Measurements from ENCODE around the gene ABRACL.
"Not testable (repeated sequence)": the region's sequence is repeated elsewhere in the genome, so short reads cannot be mapped to it uniquely, and the experiment has no call there.

The ABRACL gene

DNA sequence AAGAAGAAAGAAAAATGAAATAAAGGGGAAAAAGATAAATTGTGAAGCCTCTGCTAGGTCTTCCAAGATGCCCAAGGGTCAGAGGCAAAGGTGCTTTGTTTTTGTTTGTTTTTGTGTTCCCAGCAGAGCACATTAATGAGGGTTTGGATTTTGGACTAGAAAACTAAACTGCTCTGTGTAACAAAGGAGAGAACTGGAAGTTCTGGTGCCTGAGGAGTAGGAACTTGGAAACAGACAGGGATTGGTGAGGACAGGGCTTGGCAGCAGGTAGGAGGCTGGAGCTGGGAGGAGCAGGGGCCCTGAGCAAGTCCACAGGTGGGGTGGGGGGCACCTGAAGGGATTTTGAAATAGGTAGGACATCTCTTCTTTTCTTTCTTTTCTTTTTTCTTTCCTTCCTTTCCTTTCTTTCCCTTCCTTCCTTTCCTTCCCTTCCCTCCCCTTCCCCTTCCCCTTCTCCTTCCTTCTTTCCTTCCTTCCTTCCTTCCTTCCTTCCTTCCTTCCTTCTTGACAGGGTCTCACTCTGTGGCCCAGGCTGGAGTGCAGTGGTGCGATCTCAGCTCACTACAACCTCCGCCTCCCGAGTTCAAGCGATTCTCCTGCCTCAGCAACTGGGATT is 15.3 kb upstream of the ABRACL start:
- DNase-seq, result no peak

DNA sequence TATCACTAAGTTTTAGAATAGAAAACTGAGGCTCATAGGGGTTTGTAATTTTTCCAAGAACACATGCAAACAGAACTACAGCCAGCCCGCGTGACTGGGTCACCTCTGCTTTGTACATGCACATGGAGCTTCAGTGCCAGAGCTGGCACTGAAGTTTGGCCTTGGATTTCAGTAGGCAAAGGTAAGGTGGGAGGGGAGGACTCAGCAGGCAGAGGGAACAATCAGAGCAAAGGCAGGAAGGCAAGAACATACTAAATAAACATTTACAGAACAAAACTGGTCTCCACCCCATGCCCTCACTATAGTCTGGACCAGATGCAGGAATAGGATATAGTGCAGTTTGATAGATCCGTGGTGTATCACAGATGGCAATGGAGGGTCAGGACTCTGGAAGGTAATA is 13.6 kb upstream of the ABRACL start:
- no peak for DNase-seq

- DNase-seq, result no peak
Measured at GRCh38 chr6:139016337-139017213, 12.0 kb upstream of the ABRACL start.

DNA sequence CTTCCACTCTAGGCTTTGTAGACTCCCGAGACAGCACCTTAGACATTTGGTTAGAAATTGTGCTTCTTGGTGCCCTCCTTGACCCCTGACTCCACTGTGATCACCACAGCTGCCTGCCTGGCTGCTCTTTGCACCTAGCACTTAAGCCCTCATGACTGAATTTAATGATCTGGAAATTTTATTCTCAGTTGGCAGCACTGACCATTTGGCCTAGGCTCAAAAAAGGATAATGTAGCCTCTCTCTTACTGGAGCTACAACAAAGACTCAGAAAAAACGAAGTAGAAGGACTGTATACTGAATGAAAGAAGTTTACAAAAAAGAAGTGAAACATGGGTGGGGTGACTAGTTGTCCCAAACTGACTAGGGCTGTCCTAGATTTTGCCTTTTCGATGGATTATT is 11.3 kb upstream of the ABRACL start:
- no peak for DNase-seq

- no peak for DNase-seq
Measured at GRCh38 chr6:139019722-139020121, 8.8 kb upstream of the ABRACL start.

GRCh38 chr6:139020689-139021088 is 7.9 kb upstream of the ABRACL start:
- no peak for DNase-seq

DNA sequence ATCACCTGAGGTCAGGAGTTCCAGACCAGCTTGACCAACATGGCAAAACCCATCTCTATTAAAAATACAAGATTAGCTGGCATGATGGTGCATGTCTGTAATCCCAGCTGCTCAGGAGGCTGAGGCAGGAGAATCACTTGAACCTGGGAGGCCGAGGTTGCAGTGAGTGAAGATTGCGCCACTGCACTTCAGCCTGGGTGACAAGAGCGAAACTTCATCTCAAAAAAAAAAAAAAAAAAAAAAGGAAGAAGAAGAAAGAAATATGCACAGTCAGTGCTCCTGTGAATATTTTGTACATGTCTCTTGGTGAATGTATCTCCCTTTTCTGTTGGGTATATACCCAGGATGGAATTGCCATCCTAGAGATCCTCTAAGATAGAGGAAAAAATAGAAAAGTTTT is 3.1 kb upstream of the ABRACL start:
- not testable (repeated sequence) for DNase-seq

GRCh38 chr6:139027620-139028182 is 844 bp upstream of the ABRACL start:
- peak; percentile 87 for DNase-seq

DNA sequence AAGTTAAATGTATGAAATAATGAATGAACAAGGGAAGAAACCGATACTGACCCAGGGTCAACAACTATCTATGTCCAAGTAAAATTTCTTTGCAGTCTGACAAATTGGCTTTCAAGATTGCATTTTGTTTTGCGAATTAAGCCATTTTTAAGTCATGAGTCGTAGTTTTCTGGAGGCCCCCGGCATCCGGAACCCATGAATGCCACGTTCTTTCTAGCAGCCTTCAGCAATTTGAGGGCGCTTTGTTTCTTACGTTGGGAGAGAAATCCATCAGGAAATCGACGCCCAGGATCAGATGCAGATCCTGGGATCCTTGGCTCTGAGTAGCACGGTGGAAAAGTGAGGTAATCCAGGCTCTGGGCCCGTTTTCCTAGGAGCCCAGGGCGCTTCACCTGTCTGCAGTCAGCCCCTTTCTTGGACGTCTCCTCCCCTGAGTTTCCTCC is 309 bp upstream of the ABRACL start:
- no peak for DNase-seq

DNA sequence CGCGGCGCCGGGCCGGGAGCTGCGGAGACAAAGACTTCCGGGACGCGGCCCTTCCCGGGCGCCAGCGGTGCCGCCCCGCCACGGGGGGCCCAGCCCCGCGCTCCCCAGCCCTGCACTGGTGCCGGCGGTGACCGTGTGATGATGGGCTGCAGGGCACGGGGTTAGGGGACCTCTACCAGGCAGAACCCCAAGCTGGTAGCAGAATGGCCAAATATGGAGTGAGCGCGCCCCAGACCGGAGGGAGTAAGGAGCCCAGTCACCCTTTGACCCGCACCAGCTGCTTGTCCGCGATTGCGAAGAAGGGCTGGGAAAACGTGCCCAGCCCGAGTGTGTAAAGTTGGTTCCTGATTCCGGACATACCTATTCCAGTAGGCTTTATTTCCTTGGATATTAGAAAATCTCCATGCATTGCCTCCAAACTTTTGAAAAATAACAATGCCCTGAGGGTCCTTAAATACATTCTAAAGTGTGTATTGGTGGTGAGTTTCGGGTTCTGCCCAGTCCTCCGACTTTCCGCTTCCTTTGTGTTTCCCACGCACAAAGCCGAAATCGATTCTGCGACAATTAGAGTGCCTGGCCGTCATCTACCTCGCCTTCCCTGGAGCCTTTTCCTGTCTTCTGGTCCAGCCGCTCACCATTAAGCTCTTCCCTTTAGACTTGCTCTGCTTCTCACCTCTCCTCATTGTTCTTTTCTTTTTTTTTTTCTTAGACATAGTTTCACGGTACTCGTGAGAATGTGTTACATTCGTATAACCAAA is 1.1 kb downstream of the ABRACL start:
- DNase-seq, result peak; percentile 45

- DNase-seq, result peak; percentile 18
Measured at GRCh38 chr6:139030228-139030963, 1.9 kb downstream of the ABRACL start.

DNA sequence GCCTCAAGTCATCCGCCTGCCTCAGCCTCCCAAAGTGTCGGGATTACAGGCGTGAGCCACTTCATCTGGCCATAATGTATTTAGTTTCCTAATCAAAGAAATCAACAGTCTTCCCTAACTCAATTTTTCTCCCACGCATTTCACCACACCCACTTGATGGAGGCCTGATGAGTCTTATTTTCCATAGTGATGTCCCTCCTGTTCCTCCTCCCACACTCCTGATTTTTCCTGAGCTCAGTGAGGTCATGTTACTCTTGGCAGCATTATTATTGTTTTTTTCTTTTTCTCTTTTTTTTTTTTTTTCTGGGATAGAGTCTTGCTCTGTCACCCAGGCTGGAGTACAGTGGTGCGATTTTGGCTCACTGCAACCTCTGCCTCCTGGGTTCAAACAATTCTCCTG is 8.9 kb downstream of the ABRACL start:
- DNase-seq, result no peak

DNA sequence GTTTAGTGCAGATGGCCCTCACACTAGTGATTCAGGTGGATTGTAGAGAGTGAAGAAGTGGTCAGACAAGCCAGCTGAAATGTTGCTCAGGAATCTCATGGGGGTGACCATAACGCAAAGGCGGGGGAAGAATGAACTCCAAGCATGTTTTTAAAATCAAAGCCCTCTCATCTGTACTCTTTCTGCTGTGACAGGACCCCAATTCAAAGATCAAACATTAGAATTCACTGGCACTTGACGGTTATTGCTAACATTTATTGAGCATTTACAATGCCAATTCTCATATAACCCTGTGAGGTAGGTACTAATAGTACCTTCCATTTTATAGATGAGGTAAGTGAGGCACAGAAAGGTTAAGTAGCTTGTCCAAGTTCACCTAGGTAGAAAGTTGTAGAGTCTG is 15.7 kb downstream of the ABRACL start:
- DNase-seq, result no peak

DNA sequence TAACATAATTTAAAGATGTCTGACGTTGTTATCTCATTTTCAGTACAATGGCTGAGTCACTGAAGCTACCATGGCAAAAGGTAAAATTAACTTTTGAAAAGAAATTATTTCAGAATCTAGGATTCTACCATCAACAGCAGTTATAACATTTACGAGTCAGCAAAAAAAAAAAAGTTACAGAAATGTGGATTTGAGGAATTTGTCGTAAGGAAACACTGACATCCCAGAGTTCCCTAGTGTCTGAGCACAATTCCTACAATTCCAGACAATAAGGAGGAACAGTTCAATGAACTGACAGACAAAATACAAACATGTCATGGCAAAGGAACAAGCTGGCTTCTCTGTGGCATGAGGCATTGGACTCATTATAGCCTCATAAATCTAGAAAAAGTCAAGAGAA is 19.1 kb downstream of the ABRACL start:
- no peak for DNase-seq

GRCh38 chr6:139048912-139049311 is 20.4 kb downstream of the ABRACL start:
- DNase-seq, result not testable (repeated sequence)

- not testable (repeated sequence) for DNase-seq
Measured at GRCh38 chr6:139050131-139050769, 21.7 kb downstream of the ABRACL start.

DNA sequence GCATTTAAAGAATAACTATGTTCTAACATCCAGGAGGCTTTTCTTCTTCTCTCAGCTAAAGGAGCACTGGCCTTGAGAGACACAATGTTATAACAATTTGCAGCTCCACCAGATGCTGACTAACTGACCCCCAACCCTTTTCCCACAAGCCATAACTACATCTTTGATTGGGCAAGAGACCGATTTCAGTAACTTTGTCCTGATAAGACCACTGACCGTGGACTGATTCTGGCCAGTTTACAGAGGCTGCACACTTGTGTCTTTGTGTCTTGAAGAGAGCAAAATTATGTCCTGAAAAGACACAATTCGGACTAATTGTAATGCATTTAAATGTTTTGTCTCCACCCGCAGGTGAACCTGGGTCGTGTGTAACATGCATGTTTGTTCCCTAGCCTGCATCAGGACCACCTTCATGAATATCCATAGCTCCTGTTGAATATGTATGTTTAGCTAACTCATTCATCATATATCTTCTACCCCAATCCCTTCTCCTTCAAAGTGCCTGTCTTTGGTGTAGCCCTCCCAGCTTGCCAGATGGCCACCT is 22.3 kb downstream of the ABRACL start:
- no peak for DNase-seq

GRCh38 chr6:139051396-139052060 is 23.0 kb downstream of the ABRACL start:
- DNase-seq, result no peak

DNA sequence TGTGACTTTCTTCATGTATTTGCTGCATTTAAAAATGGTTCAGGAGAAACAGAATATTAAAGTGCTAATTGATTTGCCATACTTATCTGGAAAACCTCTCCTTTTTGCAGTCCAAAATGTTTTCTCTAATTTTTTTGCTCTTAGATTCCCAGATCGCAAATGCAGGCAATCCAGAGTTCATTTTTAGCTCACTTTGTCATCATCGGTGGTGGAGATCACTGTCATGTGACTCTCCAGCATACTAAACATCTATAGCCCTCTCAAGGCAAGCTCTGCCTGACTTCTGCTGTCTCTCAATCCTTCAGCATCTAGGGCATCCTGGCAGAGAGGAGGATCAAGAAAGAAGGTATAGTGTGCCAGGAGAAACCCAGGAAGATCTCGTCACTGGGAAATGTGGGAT is 24.8 kb downstream of the ABRACL start:
- no peak for DNase-seq

GRCh38 chr6:139054001-139054400 is 25.5 kb downstream of the ABRACL start:
- DNase-seq, result no peak

DNA sequence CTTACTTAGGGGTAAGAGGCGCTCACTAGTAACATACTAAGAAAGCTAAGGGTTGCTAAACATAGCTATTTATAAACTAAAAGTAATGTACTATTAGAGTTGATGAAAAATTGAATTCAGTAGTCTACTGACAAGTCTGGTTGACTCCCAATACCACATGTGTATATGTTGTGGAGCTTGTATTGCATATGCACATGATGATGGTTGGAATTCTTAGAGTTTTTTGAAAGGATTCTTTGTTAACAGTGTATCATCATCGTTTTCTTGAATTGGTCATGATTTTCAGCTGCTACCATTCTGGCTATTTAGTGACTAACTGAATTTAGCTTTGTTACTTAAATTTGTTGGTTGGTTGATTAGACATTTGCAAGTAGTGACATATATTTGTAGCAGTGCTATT is 27.2 kb downstream of the ABRACL start:
- DNase-seq, result no peak
